K562 (cell line): Measurements from ENCODE around the gene HPCA. TPM values are rescaled to one million over a fixed set of nuclear protein-coding genes. Genes with fewer than 3 reads are reported as not detected.
A peak's percentile ranks its signal among the peaks of the same experiment; 100 is the strongest.

Experiments used
- CBX1 ChIP-seq: sonication (generic); IDR thresholded peaks from 2 replicates; pipeline ENCODE4 v1.6.1; 2016; ENCODE audit warnings: antibody characterized with exemption, low read depth, mild to moderate bottlenecking
- GATAD2A ChIP-seq: fragments of 450-650 bp; IDR thresholded peaks from 2 replicates; pipeline ENCODE4 v1.6.1; 2017
- GATAD2B ChIP-seq: fragments of 450-650 bp; IDR thresholded peaks from 2 replicates; pipeline ENCODE4 v1.6.1; 2017; ENCODE audit warnings: mild to moderate bottlenecking, borderline replicate concordance
- HDAC3 ChIP-seq: fragments of 450-650 bp; IDR thresholded peaks from 2 replicates; pipeline ENCODE4 v1.6.1; 2018; ENCODE audit warnings: borderline replicate concordance, mild to moderate bottlenecking, moderate library complexity; ENCODE audit not compliant: partially characterized antibody
- KDM1A ChIP-seq, 2 experiments: fragments of 450-650 bp; IDR thresholded peaks; 2 replicates each; pipeline ENCODE4 v1.6.1; 2016; ENCODE audit warnings: mild to moderate bottlenecking in 2 of 2
- MECOM ChIP-seq: fragments of 250-450 bp; sonication (Bioruptor Pico); IDR thresholded peaks from 2 replicates; pipeline ENCODE4 v1.8.0; 2022; ENCODE audit warnings: inconsistent platforms
- NR2C2 ChIP-seq, 2 experiments: fragments of 200-800 bp in 1 of 2; sonication (Bioruptor generic) in 1 of 2; sonication (generic) in 1 of 2; formaldehyde crosslinking in 1 of 2; IDR thresholded peaks; 2 replicates each; pipeline versions ENCODE4 v1.6.1 to v1.8.0; 2016 to 2022; ENCODE audit warnings: mild to moderate bottlenecking in 1 of 2, missing compliant biosample characterization in 1 of 2, missing genetic modification characterization in 1 of 2, missing genetic modification reagents in 1 of 2
- RB1 ChIP-seq: fragments of 450-650 bp; IDR thresholded peaks from 2 replicates; pipeline ENCODE4 v1.6.1; 2017; ENCODE audit warnings: low read depth, mild to moderate bottlenecking
- SMARCE1 ChIP-seq: fragments of 450-650 bp; IDR thresholded peaks from 2 replicates; pipeline ENCODE4 v1.7.1; 2016; ENCODE audit warnings: mild to moderate bottlenecking
- TAF7 ChIP-seq: fragments of 450-650 bp; IDR thresholded peaks from 2 replicates; pipeline ENCODE4 v1.6.1; 2016; ENCODE audit warnings: missing genetic modification characterization, missing compliant biosample characterization
- TARDBP ChIP-seq: fragments of 450-650 bp; IDR thresholded peaks from 2 replicates; pipeline ENCODE4 v1.6.1; 2016
- ZKSCAN8 ChIP-seq: fragments of 200-800 bp; sonication (Bioruptor generic); IDR thresholded peaks from 2 replicates; pipeline ENCODE4 v1.6.1; 2016; ENCODE audit warnings: missing genetic modification characterization, missing compliant biosample characterization
- ZNF586 ChIP-seq: fragments of 450-650 bp; formaldehyde crosslinking; conservative IDR thresholded peaks from 2 replicates; pipeline ENCODE4 v1.4.0; 2020; ENCODE audit warnings: mild to moderate bottlenecking, moderate library complexity
- ZZZ3 ChIP-seq: fragments of 450-650 bp; IDR thresholded peaks from 2 replicates; pipeline ENCODE4 v1.6.1; 2016; ENCODE audit warnings: antibody characterized with exemption, mild to moderate bottlenecking, moderate library complexity
- polyA plus RNA-seq, 8 experiments: library from polyadenylated mRNA; depleted of rRNA in 4 of 8; stranded (reverse) in 5 of 8; unstranded in 3 of 8; fragments of >200 nt; fragmentation: Nextera tagmentation in 2 of 8; fragmentation: Illumina TruSeq in 1 of 8; extraction: Ambion mirVana in 2 of 8; extraction: Trizol in 1 of 8; gene quantifications; 2 replicates each; pipeline versions ENCODE4 v1.2.1 to v1.2.3, GENCODE V29; 2011 to 2014; ENCODE audit warnings: inconsistent platforms in 1 of 8, missing spikeins in 1 of 8
- total RNA-seq, 7 experiments: library from RNA; depleted of rRNA in 6 of 7; stranded (reverse); fragments of >200 nt in 6 of 7; fragmentation: Illumina TruSeq in 2 of 7; extraction: Trizol in 2 of 7; gene quantifications; 2 replicates each; pipeline versions ENCODE4 v1.2.1 to v1.2.3, GENCODE V29; 2011 to 2021; ENCODE audit warnings: low replicate concordance in 1 of 7
- TF ChIP-seq, protein P1 (sequence below): fragments of 450-650 bp; IDR thresholded peaks from 2 replicates; pipeline ENCODE4 v1.6.1; 2016; ENCODE audit warnings: mild to moderate bottlenecking, moderate library complexity
- TF ChIP-seq, protein P2 (sequence below): fragments of 200-800 bp; sonication (Bioruptor generic); IDR thresholded peaks from 2 replicates; pipeline ENCODE4 v1.6.1; 2017; ENCODE audit warnings: missing genetic modification characterization, missing compliant biosample characterization

HPCA gene
- total and polyA plus RNA-seq, 9 of the 15 experiments (the other 6 are each of a cell fraction or from before 2014, with no cell fraction given) = not detected

DNA sequence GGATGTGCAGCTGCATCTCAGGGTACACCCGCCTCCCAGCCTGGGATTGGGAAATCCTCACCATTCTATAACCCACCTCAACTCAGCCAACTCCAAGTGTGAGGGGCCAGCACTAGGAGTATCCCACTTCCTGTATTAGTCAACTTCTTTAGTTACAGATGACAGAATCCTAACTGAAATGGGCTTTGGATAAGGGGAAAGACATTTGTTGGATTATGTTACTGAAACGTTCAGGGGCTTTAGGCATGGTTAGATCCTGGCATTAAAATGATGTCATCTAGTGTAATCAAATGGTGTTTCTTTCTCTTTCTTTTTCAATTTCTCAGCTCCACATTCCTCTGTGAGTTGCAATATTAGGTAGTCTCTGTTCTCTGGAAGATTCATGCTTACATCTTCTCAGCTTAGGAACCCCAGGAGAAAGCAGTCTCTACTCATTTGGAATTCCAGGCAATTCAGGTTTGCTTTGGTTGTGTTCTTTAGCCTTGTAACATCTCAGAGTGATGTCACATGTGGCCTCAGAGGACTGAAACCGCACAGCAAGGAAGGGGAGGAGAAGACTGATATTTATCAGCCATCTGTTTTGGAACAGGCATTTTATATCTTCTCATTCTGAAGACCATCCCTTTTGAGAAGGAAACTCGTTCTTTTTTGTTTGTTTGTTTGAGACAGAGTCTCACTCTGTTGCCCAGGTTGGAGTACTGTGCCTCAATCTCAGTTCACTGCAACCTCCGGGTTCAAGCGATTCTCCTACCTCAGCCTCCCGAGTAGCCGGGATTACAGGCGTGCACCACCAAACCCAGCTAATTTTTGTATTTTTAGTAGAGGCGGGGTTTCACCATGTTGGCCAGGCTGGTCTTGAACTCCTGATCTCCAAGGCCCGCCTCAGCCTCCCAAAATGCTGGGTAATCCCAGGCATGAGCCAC lies 33.8 kb downstream of the HPCA start (continued):
- TF ChIP-seq, protein P1, sequence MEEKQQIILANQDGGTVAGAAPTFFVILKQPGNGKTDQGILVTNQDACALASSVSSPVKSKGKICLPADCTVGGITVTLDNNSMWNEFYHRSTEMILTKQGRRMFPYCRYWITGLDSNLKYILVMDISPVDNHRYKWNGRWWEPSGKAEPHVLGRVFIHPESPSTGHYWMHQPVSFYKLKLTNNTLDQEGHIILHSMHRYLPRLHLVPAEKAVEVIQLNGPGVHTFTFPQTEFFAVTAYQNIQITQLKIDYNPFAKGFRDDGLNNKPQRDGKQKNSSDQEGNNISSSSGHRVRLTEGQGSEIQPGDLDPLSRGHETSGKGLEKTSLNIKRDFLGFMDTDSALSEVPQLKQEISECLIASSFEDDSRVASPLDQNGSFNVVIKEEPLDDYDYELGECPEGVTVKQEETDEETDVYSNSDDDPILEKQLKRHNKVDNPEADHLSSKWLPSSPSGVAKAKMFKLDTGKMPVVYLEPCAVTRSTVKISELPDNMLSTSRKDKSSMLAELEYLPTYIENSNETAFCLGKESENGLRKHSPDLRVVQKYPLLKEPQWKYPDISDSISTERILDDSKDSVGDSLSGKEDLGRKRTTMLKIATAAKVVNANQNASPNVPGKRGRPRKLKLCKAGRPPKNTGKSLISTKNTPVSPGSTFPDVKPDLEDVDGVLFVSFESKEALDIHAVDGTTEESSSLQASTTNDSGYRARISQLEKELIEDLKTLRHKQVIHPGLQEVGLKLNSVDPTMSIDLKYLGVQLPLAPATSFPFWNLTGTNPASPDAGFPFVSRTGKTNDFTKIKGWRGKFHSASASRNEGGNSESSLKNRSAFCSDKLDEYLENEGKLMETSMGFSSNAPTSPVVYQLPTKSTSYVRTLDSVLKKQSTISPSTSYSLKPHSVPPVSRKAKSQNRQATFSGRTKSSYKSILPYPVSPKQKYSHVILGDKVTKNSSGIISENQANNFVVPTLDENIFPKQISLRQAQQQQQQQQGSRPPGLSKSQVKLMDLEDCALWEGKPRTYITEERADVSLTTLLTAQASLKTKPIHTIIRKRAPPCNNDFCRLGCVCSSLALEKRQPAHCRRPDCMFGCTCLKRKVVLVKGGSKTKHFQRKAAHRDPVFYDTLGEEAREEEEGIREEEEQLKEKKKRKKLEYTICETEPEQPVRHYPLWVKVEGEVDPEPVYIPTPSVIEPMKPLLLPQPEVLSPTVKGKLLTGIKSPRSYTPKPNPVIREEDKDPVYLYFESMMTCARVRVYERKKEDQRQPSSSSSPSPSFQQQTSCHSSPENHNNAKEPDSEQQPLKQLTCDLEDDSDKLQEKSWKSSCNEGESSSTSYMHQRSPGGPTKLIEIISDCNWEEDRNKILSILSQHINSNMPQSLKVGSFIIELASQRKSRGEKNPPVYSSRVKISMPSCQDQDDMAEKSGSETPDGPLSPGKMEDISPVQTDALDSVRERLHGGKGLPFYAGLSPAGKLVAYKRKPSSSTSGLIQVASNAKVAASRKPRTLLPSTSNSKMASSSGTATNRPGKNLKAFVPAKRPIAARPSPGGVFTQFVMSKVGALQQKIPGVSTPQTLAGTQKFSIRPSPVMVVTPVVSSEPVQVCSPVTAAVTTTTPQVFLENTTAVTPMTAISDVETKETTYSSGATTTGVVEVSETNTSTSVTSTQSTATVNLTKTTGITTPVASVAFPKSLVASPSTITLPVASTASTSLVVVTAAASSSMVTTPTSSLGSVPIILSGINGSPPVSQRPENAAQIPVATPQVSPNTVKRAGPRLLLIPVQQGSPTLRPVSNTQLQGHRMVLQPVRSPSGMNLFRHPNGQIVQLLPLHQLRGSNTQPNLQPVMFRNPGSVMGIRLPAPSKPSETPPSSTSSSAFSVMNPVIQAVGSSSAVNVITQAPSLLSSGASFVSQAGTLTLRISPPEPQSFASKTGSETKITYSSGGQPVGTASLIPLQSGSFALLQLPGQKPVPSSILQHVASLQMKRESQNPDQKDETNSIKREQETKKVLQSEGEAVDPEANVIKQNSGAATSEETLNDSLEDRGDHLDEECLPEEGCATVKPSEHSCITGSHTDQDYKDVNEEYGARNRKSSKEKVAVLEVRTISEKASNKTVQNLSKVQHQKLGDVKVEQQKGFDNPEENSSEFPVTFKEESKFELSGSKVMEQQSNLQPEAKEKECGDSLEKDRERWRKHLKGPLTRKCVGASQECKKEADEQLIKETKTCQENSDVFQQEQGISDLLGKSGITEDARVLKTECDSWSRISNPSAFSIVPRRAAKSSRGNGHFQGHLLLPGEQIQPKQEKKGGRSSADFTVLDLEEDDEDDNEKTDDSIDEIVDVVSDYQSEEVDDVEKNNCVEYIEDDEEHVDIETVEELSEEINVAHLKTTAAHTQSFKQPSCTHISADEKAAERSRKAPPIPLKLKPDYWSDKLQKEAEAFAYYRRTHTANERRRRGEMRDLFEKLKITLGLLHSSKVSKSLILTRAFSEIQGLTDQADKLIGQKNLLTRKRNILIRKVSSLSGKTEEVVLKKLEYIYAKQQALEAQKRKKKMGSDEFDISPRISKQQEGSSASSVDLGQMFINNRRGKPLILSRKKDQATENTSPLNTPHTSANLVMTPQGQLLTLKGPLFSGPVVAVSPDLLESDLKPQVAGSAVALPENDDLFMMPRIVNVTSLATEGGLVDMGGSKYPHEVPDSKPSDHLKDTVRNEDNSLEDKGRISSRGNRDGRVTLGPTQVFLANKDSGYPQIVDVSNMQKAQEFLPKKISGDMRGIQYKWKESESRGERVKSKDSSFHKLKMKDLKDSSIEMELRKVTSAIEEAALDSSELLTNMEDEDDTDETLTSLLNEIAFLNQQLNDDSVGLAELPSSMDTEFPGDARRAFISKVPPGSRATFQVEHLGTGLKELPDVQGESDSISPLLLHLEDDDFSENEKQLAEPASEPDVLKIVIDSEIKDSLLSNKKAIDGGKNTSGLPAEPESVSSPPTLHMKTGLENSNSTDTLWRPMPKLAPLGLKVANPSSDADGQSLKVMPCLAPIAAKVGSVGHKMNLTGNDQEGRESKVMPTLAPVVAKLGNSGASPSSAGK = no peak
- TF ChIP-seq NR2C2 (CRISPR knock-in tag; IDR thresholded peaks at IDR 0.05) (no peak), NR2C2 (tag; IDR thresholded peaks at IDR 0.05) (peak; percentile 49; the same call in 1 of the 2 replicates), ZNF586 (CRISPR knock-in tag) (no peak), GATAD2A (no peak), HDAC3 (no peak), RB1 (no peak), MECOM (CRISPR knock-in tag) (no peak), GATAD2B (no peak), KDM1A (IDR thresholded peaks at IDR 0.05) (no peak), TARDBP (no peak), SMARCE1 (peak; percentile 54; the same call in 1 of the 2 replicates), ZZZ3 (no peak), TAF7 (tag) (no peak), CBX1 (peak; percentile 74; the same call in 1 of the 2 replicates), ZKSCAN8 (no peak; the same call in 1 of the 2 replicates)
- TF ChIP-seq, protein P2, sequence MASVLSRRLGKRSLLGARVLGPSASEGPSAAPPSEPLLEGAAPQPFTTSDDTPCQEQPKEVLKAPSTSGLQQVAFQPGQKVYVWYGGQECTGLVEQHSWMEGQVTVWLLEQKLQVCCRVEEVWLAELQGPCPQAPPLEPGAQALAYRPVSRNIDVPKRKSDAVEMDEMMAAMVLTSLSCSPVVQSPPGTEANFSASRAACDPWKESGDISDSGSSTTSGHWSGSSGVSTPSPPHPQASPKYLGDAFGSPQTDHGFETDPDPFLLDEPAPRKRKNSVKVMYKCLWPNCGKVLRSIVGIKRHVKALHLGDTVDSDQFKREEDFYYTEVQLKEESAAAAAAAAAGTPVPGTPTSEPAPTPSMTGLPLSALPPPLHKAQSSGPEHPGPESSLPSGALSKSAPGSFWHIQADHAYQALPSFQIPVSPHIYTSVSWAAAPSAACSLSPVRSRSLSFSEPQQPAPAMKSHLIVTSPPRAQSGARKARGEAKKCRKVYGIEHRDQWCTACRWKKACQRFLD (CRISPR knock-in tag) = peak; percentile 40; the same call in 1 of the 2 replicates
